ENCODE data around the gene BUD13. TPM values are rescaled to one million over a fixed set of nuclear protein-coding genes. Genes with fewer than 3 reads are reported as not detected.
A peak's percentile ranks its signal among the peaks of the same experiment; 100 is the strongest.

BUD13 gene
- total and polyA plus RNA-seq, 9 of the 15 experiments (the other 6 are each of a cell fraction or from before 2014, with no cell fraction given), result 9.5 to 34.1 (median 27.1) TPM

DNA sequence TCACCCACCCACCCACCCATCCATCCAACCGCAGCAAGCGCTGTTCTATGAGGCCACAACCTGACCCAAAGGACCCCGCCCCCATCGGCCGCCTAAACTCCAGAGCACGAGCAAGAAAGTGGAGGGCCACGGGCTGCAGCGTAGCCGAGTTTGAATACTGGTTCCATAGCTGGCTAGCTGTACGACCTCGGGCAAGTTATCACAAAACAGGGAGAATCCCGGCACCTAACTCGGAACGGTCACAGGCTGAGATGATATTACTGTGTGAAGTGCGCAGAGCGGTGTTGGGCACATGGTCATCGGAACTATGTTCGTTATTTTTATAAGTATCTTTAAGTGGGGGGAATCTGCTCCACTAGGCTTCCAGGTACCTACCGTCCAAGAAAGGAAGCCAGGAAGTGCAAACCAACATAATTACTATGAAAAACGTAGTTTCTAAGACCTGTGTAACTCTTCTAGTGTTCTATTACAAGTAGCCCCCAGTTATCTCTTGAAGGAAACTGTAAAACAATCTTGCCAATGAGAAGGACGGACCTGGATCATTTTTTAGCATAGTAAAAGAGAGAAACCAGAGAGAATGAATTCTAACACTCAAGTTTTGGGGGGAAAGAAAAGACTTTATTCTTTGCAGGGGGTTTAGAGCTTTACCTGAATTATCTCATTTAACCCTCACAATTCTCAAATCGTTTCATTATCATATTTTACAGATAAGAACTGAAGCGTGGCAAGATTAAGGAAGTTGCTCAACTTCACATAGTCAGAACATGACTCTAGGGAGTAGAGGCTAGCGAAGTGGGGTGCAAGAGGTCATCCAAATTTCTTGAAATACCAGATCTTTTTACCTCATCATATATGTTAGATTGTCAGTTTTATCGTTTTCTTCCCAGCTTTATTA is 663 bp upstream of the BUD13 start (continued):
- TF ChIP-seq ATF6 (CRISPR knock-in tag; IDR thresholded peaks at IDR 0.05), result no peak
- peak; percentile 33; the same call in 1 of the 2 replicates for TF ChIP-seq CXXC5 (CRISPR knock-in tag; IDR thresholded peaks at IDR 0.05)
- no peak for TF ChIP-seq ZNF584 (CRISPR knock-in tag; IDR thresholded peaks at IDR 0.05; ENCODE audit: low read depth)
- TF ChIP-seq ZBTB17 (CRISPR knock-in tag; IDR thresholded peaks at IDR 0.05), result no peak
- TF ChIP-seq MNT (conservative IDR thresholded peaks at IDR 0.05), result peak in 1 of 2 experiments; percentile 41; a peak in 1 of 4 replicates
- TF ChIP-seq CTCF (IDR thresholded peaks at IDR 0.05 in 2 of 3, conservative IDR thresholded peaks at IDR 0.05 in 1 of 3; ENCODE audit: insufficient read depth in 2 of 3, low read depth in 1 of 3, low read length in 3 of 3), result 0 out of 6 replicates have a peak, but pooled peaks of 1 of the 3 experiments have one; percentile 9
- TF ChIP-seq SMARCA4 (IDR thresholded peaks at IDR 0.05), result peak; percentile 58
- TF ChIP-seq L3MBTL2 (IDR thresholded peaks at IDR 0.05), result peak; percentile 54
- TF ChIP-seq, protein P1, sequence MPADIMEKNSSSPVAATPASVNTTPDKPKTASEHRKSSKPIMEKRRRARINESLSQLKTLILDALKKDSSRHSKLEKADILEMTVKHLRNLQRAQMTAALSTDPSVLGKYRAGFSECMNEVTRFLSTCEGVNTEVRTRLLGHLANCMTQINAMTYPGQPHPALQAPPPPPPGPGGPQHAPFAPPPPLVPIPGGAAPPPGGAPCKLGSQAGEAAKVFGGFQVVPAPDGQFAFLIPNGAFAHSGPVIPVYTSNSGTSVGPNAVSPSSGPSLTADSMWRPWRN (IDR thresholded peaks at IDR 0.05; ENCODE audit: low read depth), result peak; percentile 59; the same call in 1 of the 2 replicates
- TF ChIP-seq ZFPM2 (CRISPR knock-in tag; IDR thresholded peaks at IDR 0.05), result no peak
- TF ChIP-seq, protein P2, sequence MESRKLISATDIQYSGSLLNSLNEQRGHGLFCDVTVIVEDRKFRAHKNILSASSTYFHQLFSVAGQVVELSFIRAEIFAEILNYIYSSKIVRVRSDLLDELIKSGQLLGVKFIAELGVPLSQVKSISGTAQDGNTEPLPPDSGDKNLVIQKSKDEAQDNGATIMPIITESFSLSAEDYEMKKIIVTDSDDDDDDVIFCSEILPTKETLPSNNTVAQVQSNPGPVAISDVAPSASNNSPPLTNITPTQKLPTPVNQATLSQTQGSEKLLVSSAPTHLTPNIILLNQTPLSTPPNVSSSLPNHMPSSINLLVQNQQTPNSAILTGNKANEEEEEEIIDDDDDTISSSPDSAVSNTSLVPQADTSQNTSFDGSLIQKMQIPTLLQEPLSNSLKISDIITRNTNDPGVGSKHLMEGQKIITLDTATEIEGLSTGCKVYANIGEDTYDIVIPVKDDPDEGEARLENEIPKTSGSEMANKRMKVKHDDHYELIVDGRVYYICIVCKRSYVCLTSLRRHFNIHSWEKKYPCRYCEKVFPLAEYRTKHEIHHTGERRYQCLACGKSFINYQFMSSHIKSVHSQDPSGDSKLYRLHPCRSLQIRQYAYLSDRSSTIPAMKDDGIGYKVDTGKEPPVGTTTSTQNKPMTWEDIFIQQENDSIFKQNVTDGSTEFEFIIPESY (CRISPR knock-in tag; IDR thresholded peaks at IDR 0.05), result peak; percentile 29; the same call in 1 of the 2 replicates
- TF ChIP-seq MYC (IDR thresholded peaks at IDR 0.05; ENCODE audit: low read depth, low read length), result peak; percentile 29; the same call in 1 of the 2 replicates
- no peak for TF ChIP-seq MYC (CRISPR knock-in tag; IDR thresholded peaks at IDR 0.05; ENCODE audit: borderline replicate concordance, low read depth)
- peak; percentile 52; the same call in 1 of the 2 replicates for TF ChIP-seq CEBPG (CRISPR knock-in tag; IDR thresholded peaks at IDR 0.05)
- TF ChIP-seq CEBPG (tag; conservative IDR thresholded peaks at IDR 0.05 in 1 of 2, IDR thresholded peaks at IDR 0.05 in 1 of 2), result peak; percentile 67; a peak in 2 of 4 replicates
- TF ChIP-seq TEAD4 (IDR thresholded peaks at IDR 0.05; ENCODE audit: low read length), result 0 out of 2 replicates have a peak, but pooled peaks have one; percentile 30
- no peak for TF ChIP-seq TEAD4 (CRISPR knock-in tag; IDR thresholded peaks at IDR 0.05; ENCODE audit: borderline replicate concordance)
- TF ChIP-seq DPF2 (IDR thresholded peaks at IDR 0.05), result peak; percentile 59; the same call in 1 of the 2 replicates
